22Rv1 (cell line): ENCODE measurements around the gene LRRC32.

Source experiments
- CTCF ChIP-seq: fragments of 450-650 bp; IDR thresholded peaks from 2 replicates; pipeline ENCODE4 v1.5.1; 2017; ENCODE audit warnings: mild to moderate bottlenecking
- ZFX ChIP-seq: fragments of 450-650 bp; IDR thresholded peaks from 2 replicates; pipeline ENCODE4 v1.6.1; 2017; ENCODE audit warnings: antibody characterized with exemption, borderline replicate concordance

GRCh38 chr11:76640501-76640900 lies 30.0 kb downstream of the LRRC32 start:
- TF ChIP-seq CTCF (no peak), ZFX (no peak)
